ENCODE results near the gene BCDIN3D. TPM values are rescaled to one million over a fixed set of nuclear protein-coding genes. Genes with fewer than 3 reads are reported as not detected.

The BCDIN3D gene
- polyA plus RNA-seq, 1 of the 3 experiments (the other 2 are of a cell fraction) = 2.3 TPM

GRCh38 chr12:49794021-49794420 lies 48.9 kb downstream of the BCDIN3D start:
- Histone ChIP-seq H3K9me3 (no peaks in the 10 kb centered on the region), H3K4me2 (no peak overlapping the region), H3F3A (replicated peaks; ENCODE audit: insufficient read depth) (no peaks in the 10 kb centered on the region), H3K36me3 (replicated peaks in 1 of 2; ENCODE audit: control insufficient read depth in 1 of 2, insufficient read depth in 2 of 2, low read length in 1 of 2) (peaks cover 0 to 55% of the 10 kb centered on the region in 2 experiments), H3K27ac (ENCODE audit: low read depth in 2 of 2, low read length in 1 of 2) (no peak overlapping the region), H2AFZ (ENCODE audit: low read depth) (no peak overlapping the region), H3K4me1 (ENCODE audit: control insufficient read depth in 1 of 2, insufficient read depth in 2 of 2, low read depth in 1 of 2, low read length in 1 of 2) (no peaks in the 10 kb centered on the region), H3K9me2 (no peaks in the 10 kb centered on the region), H3K27me3 (ENCODE audit: insufficient read depth) (no peaks in the 10 kb centered on the region), H4K20me1 (ENCODE audit: insufficient read depth) (no peaks in the 10 kb centered on the region), H3K79me2 (ENCODE audit: insufficient read depth) (no peaks in the 10 kb centered on the region), H3K4me3 (ENCODE audit: low read depth in 2 of 2, low read length in 1 of 2) (no peak overlapping the region), H3K9ac (no peak overlapping the region)
- ChIA-PET CTCF (interaction anchor here (1.1 to 1.2 kb wide), 2 partner anchors 9 to 31 kb away, joined by 3 read pairs; no protein-coding TSS in a partner anchor), POLR2A (interaction anchor here (0.6 kb wide), 2 partner anchors 25 to 149 kb away, joined by 3 to 4 read pairs; no protein-coding TSS in a partner anchor)
- TF ChIP-seq MAX (IDR thresholded peaks at IDR 0.05; ENCODE audit: low read depth) = no peak
- no peak for TF ChIP-seq REST (IDR thresholded peaks at IDR 0.05; ENCODE audit: low read depth, low read length)
- no peak for TF ChIP-seq TCF12 (IDR thresholded peaks at IDR 0.05)
- no peak for TF ChIP-seq JUND (IDR thresholded peaks at IDR 0.05)
- TF ChIP-seq CHD2 (IDR thresholded peaks at IDR 0.05; ENCODE audit: low read length, partially characterized antibody) = no peak
- no peak for TF ChIP-seq USF2 (IDR thresholded peaks at IDR 0.05; ENCODE audit: borderline replicate concordance, low read depth, low read length)
- no peak for TF ChIP-seq TAF1 (IDR thresholded peaks at IDR 0.05; ENCODE audit: borderline replicate concordance, low read depth, low read length)
- TF ChIP-seq POLR2AphosphoS5 (IDR thresholded peaks at IDR 0.05; ENCODE audit: low read depth, low read length) = no peak
- TF ChIP-seq NFIC (IDR thresholded peaks at IDR 0.05; ENCODE audit: borderline replicate concordance) = no peak
- TF ChIP-seq RAD21 (IDR thresholded peaks at IDR 0.05; ENCODE audit: low read length) = no peak
- TF ChIP-seq ZBTB33 (IDR thresholded peaks at IDR 0.05; ENCODE audit: borderline replicate concordance, low read depth) = no peak
- DNase-seq = no peak
- 96% methylated on average over 5 of the region's 5 CpGs for WGBS (ENCODE audit: low lambda C conversion rate)
